Common myeloid progenitor, CD34-positive (primary cell): ENCODE data around the gene TSPEAR.

Experiments used
- CTCF ChIA-PET: fragments of 350-600 bp; sonication (Branson Sonifier 250); formaldehyde crosslinking; loops from one replicate; lab custom pipeline; 2021; ENCODE audit warnings: antibody characterized with exemption; lab: Charles Lee
- POLR2A ChIA-PET: fragments of 350-600 bp; sonication (Branson Sonifier 250); formaldehyde crosslinking; loops from one replicate; lab custom pipeline; 2021; ENCODE audit warnings: antibody characterized with exemption; lab: Charles Lee
- DNase-seq, 3 donors: peaks; one replicate each; pipeline versions ENCODE4 v3.0.0 to v3.0.0-alpha.2; 2013
- H3K27ac ChIP-seq, 2 experiments: 1 replicate in 1 of 2; 2 replicates in 1 of 2; pipeline ENCODE4 v1.7.0; 2013; ENCODE audit warnings: inconsistent platforms in 2 of 2, low read length in 2 of 2, mild to moderate bottlenecking in 2 of 2, low read depth in 1 of 2, moderate library complexity in 1 of 2; ENCODE audit not compliant: severe bottlenecking in 2 of 2, insufficient read depth in 1 of 2, poor library complexity in 1 of 2
- H3K27me3 ChIP-seq, 5 experiments: replicated peaks in 2 of 5; 1 replicate in 3 of 5; 2 replicates in 2 of 5; pipeline versions ENCODE4 v1.6.1 to v1.7.0; 2013; ENCODE audit warnings: low read length in 4 of 5, mild to moderate bottlenecking in 2 of 5, moderate library complexity in 2 of 5, inconsistent platforms in 1 of 5; ENCODE audit not compliant: insufficient read depth in 5 of 5, control insufficient read depth in 4 of 5
- H3K36me3 ChIP-seq, 4 experiments: 1 replicate in 2 of 4; 2 replicates in 2 of 4; pipeline versions ENCODE4 v1.6.1 to v1.7.0; 2013; ENCODE audit warnings: low read length in 3 of 4, control low read depth in 1 of 4, mild to moderate bottlenecking in 1 of 4; ENCODE audit not compliant: control insufficient read depth in 4 of 4, insufficient read depth in 4 of 4
- H3K4me1 ChIP-seq, 4 experiments: 1 replicate in 3 of 4; 2 replicates in 1 of 4; pipeline versions ENCODE4 v1.6.1 to v1.7.1; 2013; ENCODE audit warnings: low read length in 3 of 4, mild to moderate bottlenecking in 3 of 4, control low read depth in 1 of 4, inconsistent platforms in 1 of 4, moderate library complexity in 1 of 4; ENCODE audit not compliant: control insufficient read depth in 4 of 4, insufficient read depth in 4 of 4; ENCODE audit errors: control extremely low read depth in 1 of 4
- H3K4me3 ChIP-seq, 7 experiments: 1 replicate in 4 of 7; 2 replicates in 3 of 7; pipeline versions ENCODE4 v1.5.1 to v1.7.0; 2013; ENCODE audit warnings: mild to moderate bottlenecking in 7 of 7, low read length in 6 of 7, moderate library complexity in 6 of 7, inconsistent platforms in 2 of 7, low read depth in 2 of 7, control low read depth in 1 of 7; ENCODE audit not compliant: insufficient read depth in 4 of 7, control insufficient read depth in 1 of 7; ENCODE audit errors: extremely low read depth in 1 of 7
- H3K9me3 ChIP-seq, 5 experiments: 1 replicate in 4 of 5; 2 replicates in 1 of 5; pipeline versions ENCODE4 v1.6.1 to v1.7.1; 2013; ENCODE audit warnings: low read length in 4 of 5, mild to moderate bottlenecking in 2 of 5, inconsistent platforms in 1 of 5, low read depth in 1 of 5, moderate library complexity in 1 of 5; ENCODE audit not compliant: control insufficient read depth in 4 of 5, insufficient read depth in 2 of 5; ENCODE audit errors: control extremely low read depth in 1 of 5
- WGBS: methylation state at CpG from one replicate; pipeline ENCODE4 v1.1.5; 2013; ENCODE audit not compliant: insufficient coverage; 5-methylcytosine and 5-hydroxymethylcytosine counted together

The TSPEAR gene

GRCh38 chr21:44713130-44713529, 1.8 kb upstream of the TSPEAR start:
- DNase-seq, result no peak
- ChIA-PET POLR2A (no interaction called here), CTCF (no interaction called here)
- Histone ChIP-seq H3K27ac (no peak overlapping the region), H3K4me3 (no peak overlapping the region), H3K27me3 (peaks cover 24 to 94% (median 64%) of the 10 kb centered on the region in 5 experiments), H3K4me1 (peaks cover 0 to 8% (median 3%) of the 10 kb centered on the region in 4 experiments), H3K9me3 (peaks cover 0 to 9% (median 3%) of the 10 kb centered on the region in 5 experiments), H3K36me3 (no peaks in the 10 kb centered on the region)
- 83% methylated on average over 3 of the region's 9 CpGs for WGBS

DNA sequence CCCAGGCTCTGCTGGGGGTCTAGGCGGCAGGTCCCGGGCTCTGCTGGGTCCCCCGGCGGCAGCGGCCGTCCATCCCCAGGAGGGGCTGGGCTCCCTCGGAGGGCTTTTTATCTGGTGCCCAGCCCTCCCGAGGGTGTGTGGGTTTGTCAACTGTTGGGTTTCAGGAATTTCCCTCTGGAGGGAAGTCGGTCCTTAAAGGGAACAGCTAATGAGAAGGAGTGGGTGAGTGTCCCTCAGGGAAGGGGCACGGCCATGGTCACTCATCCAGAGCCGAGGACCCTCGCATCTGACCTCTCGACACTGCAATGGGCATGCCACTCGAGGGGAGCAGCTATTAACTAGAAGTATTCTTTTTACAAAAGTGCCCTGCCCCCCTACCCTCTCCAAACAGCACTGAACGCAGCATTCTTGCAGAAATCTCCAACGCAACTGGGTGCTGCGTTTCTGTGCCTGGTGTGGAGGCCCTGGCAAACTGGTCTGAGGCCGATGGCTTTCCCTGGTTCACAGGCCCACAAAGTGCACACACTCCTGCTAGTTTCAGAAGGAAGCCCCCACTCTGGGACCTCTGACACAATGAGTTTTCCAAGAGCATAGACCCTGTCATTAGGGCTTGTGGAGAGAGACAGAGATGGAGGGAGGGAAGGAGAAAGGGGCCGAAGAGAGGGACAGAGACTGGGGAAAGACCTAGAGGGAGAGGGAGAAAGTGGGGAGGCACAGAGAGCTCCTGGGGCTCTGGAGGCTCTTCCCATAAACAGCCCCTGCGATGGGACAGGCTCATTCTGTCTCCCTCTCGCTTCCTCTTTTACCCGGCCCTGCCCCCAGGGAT, 1.0 kb upstream of the TSPEAR start:
- ChIA-PET POLR2A (no interaction called here), CTCF (no interaction called here)
- peaks cover 0 to 8% (median 3%) of the 10 kb centered on the region in 4 experiments for H3K4me1 ChIP-seq
- WGBS, result 3% methylated on average over 16 of the region's 22 CpGs
- H3K4me3 ChIP-seq, result no peak overlapping the region
- H3K36me3 ChIP-seq, result no peaks in the 10 kb centered on the region
- peaks cover 20 to 98% (median 67%) of the 10 kb centered on the region in 5 experiments for H3K27me3 ChIP-seq
- peaks cover 0 to 9% (median 3%) of the 10 kb centered on the region in 5 experiments for H3K9me3 ChIP-seq
- no peak for DNase-seq
- H3K27ac ChIP-seq, result no peak overlapping the region

DNA sequence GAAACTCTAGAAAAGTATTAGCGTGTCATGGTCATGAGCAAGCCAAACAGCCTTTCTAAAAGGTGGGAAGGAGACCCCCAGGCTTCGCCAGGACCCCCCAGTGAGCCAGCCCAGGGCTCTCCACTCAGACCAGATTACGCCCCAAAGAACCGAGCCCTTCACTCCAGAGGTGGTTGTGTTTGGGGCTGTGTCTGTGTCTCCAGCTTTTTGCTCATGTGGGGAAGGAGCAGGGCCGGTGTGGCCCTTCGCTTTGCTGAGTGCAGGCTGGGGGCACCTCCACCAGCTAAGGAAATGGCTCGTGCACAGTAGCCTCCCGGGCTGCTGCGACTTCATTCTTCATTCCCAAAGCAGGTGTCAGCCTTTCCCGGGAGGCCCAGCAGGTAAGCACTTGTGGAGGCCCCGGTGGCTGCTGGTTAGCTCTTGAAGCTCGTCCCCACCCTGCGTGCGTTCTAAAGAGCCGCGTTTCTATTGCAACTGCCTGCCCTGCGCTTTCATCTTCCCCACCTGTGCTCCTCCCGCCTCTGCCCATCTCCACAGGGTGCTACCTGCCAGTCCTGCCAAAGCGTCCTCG, 531 bp downstream of the TSPEAR start:
- ChIA-PET CTCF (no interaction called here), POLR2A (interaction anchor here (0.6 kb wide), 1 partner anchor 19 kb away, joined by 4 read pairs; no protein-coding TSS in a partner anchor)
- peaks cover 0 to 8% (median 3%) of the 10 kb centered on the region in 4 experiments for H3K4me1 ChIP-seq
- H3K27me3 ChIP-seq, result peaks cover 15 to 99% (median 72%) of the 10 kb centered on the region in 5 experiments
- no peak for DNase-seq
- WGBS, result 2% methylated on average over 17 of the region's 20 CpGs
- H3K36me3 ChIP-seq, result peaks cover 0 to 3% (median 0%) of the 10 kb centered on the region in 4 experiments
- peaks cover 0 to 10% (median 9%) of the 10 kb centered on the region in 5 experiments for H3K9me3 ChIP-seq
- H3K4me3 ChIP-seq, result no peak overlapping the region
- H3K27ac ChIP-seq, result no peak overlapping the region

DNA sequence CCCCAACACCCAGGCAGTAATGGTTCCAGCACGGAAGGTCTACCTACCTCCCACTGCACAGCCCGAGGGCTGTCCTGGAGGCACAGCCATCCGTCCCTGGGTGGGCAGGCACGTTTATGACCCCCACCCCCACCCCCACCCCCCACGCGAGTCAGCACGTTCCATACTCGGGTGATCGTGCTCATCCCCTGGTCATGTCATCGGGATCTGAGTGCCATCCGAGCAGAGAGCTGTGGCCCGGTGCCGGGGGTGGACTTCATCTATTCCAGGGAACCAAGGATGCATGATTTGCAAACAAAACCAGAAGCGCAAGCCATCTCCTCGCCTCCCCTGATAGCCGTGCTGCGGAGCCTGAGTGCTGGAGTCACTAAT, 1.1 kb downstream of the TSPEAR start:
- 7% methylated on average over 11 of the region's 17 CpGs for WGBS

GRCh38 chr21:44709426-44710293, 1.7 kb downstream of the TSPEAR start:
- CTCF ChIA-PET, result no interaction called here
- POLR2A ChIA-PET, result no interaction called here
- Histone ChIP-seq H3K27me3 (peaks cover 6 to 90% (median 68%) of the 10 kb centered on the region in 5 experiments), H3K36me3 (peaks cover 0 to 4% (median 0%) of the 10 kb centered on the region in 4 experiments), H3K4me1 (peaks cover 0 to 8% (median 3%) of the 10 kb centered on the region in 4 experiments), H3K4me3 (no peak overlapping the region), H3K9me3 (peaks cover 0 to 10% (median 9%) of the 10 kb centered on the region in 5 experiments), H3K27ac (no peak overlapping the region)
- 5% methylated on average over 35 of the region's 45 CpGs for WGBS
- DNase-seq, result peak in 2 of 3 donors; percentile 17 to 26

More for the DNA sequence above, 1.1 kb downstream of the TSPEAR start:
- H3K9me3 ChIP-seq, result peaks cover 0 to 9% (median 7%) of the 10 kb centered on the region in 5 experiments
- H3K27me3 ChIP-seq, result peaks cover 12 to 94% (median 71%) of the 10 kb centered on the region in 5 experiments
- POLR2A ChIA-PET, result no interaction called here
- no peak overlapping the region for H3K27ac ChIP-seq
- CTCF ChIA-PET, result no interaction called here
- peaks cover 0 to 4% (median 0%) of the 10 kb centered on the region in 4 experiments for H3K36me3 ChIP-seq
- peaks cover 0 to 8% (median 3%) of the 10 kb centered on the region in 4 experiments for H3K4me1 ChIP-seq
- no peak overlapping the region for H3K4me3 ChIP-seq
- no peak for DNase-seq

- Histone ChIP-seq H3K36me3 (peaks cover 0 to 4% (median 0%) of the 10 kb centered on the region in 4 experiments), H3K27me3 (peaks cover 6 to 91% (median 63%) of the 10 kb centered on the region in 5 experiments), H3K27ac (no peak overlapping the region), H3K4me1 (peaks cover 0 to 8% (median 3%) of the 10 kb centered on the region in 4 experiments), H3K4me3 (no peak overlapping the region), H3K9me3 (peaks cover 0 to 11% (median 10%) of the 10 kb centered on the region in 5 experiments)
- WGBS, result 4% methylated on average over 23 of the region's 25 CpGs
- DNase-seq, result peak in 2 of 3 donors; percentile 29 to 32
- POLR2A ChIA-PET, result no interaction called here
- CTCF ChIA-PET, result no interaction called here
These were observed 2.4 kb downstream of the TSPEAR start for GRCh38 chr21:44708866-44709425.
